NT2/D1 (cell line): Measurements from ENCODE around the gene GRIA4.

Experiments
- SUZ12 ChIP-seq: IDR thresholded peaks from 2 replicates; pipeline ENCODE4 v1.6.1; 2011; ENCODE audit not compliant: insufficient read length, insufficient read depth; ENCODE audit errors: extremely low read depth
- YY1 ChIP-seq: IDR thresholded peaks from 2 replicates; pipeline ENCODE4 v1.6.1; 2011; ENCODE audit not compliant: insufficient read length, insufficient read depth
- ZNF274 ChIP-seq: IDR thresholded peaks from 2 replicates; pipeline ENCODE4 v1.6.1; 2011; ENCODE audit warnings: mild to moderate bottlenecking, low read depth, low read length

DNA sequence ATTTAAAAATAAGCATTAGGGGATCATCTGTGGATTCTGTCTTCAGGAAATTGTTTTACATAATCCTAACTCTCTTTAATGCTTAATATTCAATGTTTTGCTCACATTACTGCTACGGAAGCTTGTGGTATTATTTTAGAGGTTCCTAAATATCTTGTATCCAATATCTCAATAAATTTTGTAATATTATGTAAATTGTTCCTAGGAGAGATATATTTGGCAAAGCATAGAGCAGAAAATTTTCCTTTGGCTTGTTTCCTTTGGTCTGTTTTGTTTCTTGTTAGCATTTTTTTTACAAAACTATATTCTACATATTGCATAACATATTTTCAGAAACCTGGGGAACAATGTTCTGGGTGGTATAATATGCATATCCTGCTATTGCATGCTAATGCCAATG, 144.8 kb downstream of the GRIA4 start:
- no peak for TF ChIP-seq YY1
- TF ChIP-seq SUZ12 = no peak
- TF ChIP-seq ZNF274 = no peak
